ENCODE measurements around the gene MSANTD2.

Gene MSANTD2

GRCh38 chr11:124717421-124717785 is 82.8 kb downstream of the MSANTD2 start:
- peak; percentile 10 for DNase-seq
- H2AK5ac ChIP-seq (ENCODE audit: low read length, severe bottlenecking), result no peak overlapping the region
- WGBS, result 48% methylated on average over 7 of the region's 7 CpGs
- no peak overlapping the region for H3K23ac ChIP-seq (ENCODE audit: low read length in 2 of 2)
- no peak overlapping the region for H2BK5ac ChIP-seq (ENCODE audit: low read depth, low read length, poor library complexity, severe bottlenecking)
- H3K36me3 ChIP-seq (ENCODE audit: control insufficient read depth in 1 of 2, insufficient read depth in 2 of 2, low read depth in 1 of 2, low read length in 2 of 2), result no peaks in the 10 kb centered on the region
- H2BK15ac ChIP-seq (ENCODE audit: low read depth, poor library complexity, severe bottlenecking), result no peak overlapping the region
- H3K18ac ChIP-seq (ENCODE audit: low read depth in 1 of 2, low read length in 2 of 2), result no peak overlapping the region
- no peak overlapping the region for H3K14ac ChIP-seq (ENCODE audit: low read length in 2 of 2)
- H2BK12ac ChIP-seq (ENCODE audit: low read length in 2 of 2), result no peak overlapping the region
- no peak overlapping the region for H2AFZ ChIP-seq (ENCODE audit: low read depth, low read length)
- H3K4ac ChIP-seq (ENCODE audit: low read depth in 1 of 2, low read length in 2 of 2), result no peak overlapping the region
- no peak overlapping the region for H3K4me2 ChIP-seq (ENCODE audit: low read length, poor library complexity, severe bottlenecking)
- no peak overlapping the region for H4K8ac ChIP-seq (ENCODE audit: low read length)
- no peak overlapping the region for H4K91ac ChIP-seq (ENCODE audit: low read length)
- peaks cover 61 to 86% of the 10 kb centered on the region in 2 experiments for H3K27me3 ChIP-seq (ENCODE audit: control insufficient read depth in 1 of 2, insufficient read depth in 1 of 2, low read length in 2 of 2)
- H2BK120ac ChIP-seq (ENCODE audit: low read depth, low read length), result no peak overlapping the region
- H3K9me3 ChIP-seq (ENCODE audit: control insufficient read depth, low read length), result no peaks in the 10 kb centered on the region
- H3K27ac ChIP-seq (ENCODE audit: low read length, poor library complexity, severe bottlenecking), result no peak overlapping the region
- peak overlapping the region in 1 of 2 experiments; percentile 78 for H3K4me3 ChIP-seq (ENCODE audit: insufficient read depth in 1 of 2, low read depth in 1 of 2, low read length in 2 of 2)
- peaks cover 10% of the 10 kb centered on the region for H3K4me1 ChIP-seq (ENCODE audit: control insufficient read depth, insufficient read depth, low read depth, low read length)
- peak overlapping the region; percentile 32 for H3K9ac ChIP-seq (ENCODE audit: low read length)
- H3K79me1 ChIP-seq (replicated peaks; ENCODE audit: low read length, poor library complexity, severe bottlenecking), result no peaks in the 10 kb centered on the region

- Histone ChIP-seq H3K27me3 (ENCODE audit: control insufficient read depth in 1 of 2, insufficient read depth in 1 of 2, low read length in 2 of 2) (peaks cover 52 to 78% of the 10 kb centered on the region in 2 experiments), H3K4me2 (ENCODE audit: low read length, poor library complexity, severe bottlenecking) (no peak overlapping the region), H3K36me3 (ENCODE audit: control insufficient read depth in 1 of 2, insufficient read depth in 2 of 2, low read depth in 1 of 2, low read length in 2 of 2) (no peaks in the 10 kb centered on the region), H3K4me3 (ENCODE audit: insufficient read depth in 1 of 2, low read depth in 1 of 2, low read length in 2 of 2) (no peak overlapping the region), H3K4ac (ENCODE audit: low read depth in 1 of 2, low read length in 2 of 2) (no peak overlapping the region), H3K14ac (ENCODE audit: low read length in 2 of 2) (no peak overlapping the region), H4K8ac (ENCODE audit: low read length) (no peak overlapping the region), H2BK120ac (ENCODE audit: low read depth, low read length) (no peak overlapping the region), H3K18ac (ENCODE audit: low read depth in 1 of 2, low read length in 2 of 2) (no peak overlapping the region), H2AFZ (ENCODE audit: low read depth, low read length) (no peak overlapping the region), H3K27ac (ENCODE audit: low read length, poor library complexity, severe bottlenecking) (no peak overlapping the region), H3K79me1 (replicated peaks; ENCODE audit: low read length, poor library complexity, severe bottlenecking) (no peaks in the 10 kb centered on the region), H2BK15ac (ENCODE audit: low read depth, poor library complexity, severe bottlenecking) (no peak overlapping the region), H3K23ac (ENCODE audit: low read length in 2 of 2) (no peak overlapping the region), H3K9me3 (ENCODE audit: control insufficient read depth, low read length) (no peaks in the 10 kb centered on the region), H2AK5ac (ENCODE audit: low read length, severe bottlenecking) (no peak overlapping the region), H3K9ac (ENCODE audit: low read length) (no peak overlapping the region), H2BK12ac (ENCODE audit: low read length in 2 of 2) (no peak overlapping the region), H3K4me1 (ENCODE audit: control insufficient read depth, insufficient read depth, low read depth, low read length) (peaks cover 10% of the 10 kb centered on the region), H2BK5ac (ENCODE audit: low read depth, low read length, poor library complexity, severe bottlenecking) (no peak overlapping the region), H4K91ac (ENCODE audit: low read length) (no peak overlapping the region)
- DNase-seq, result no peak
- 48% methylated on average over 3 of the region's 3 CpGs for WGBS
Measured at GRCh38 chr11:124716591-124716990, 83.6 kb downstream of the MSANTD2 start.

Data from mesenchymal stem cell (in vitro differentiated cells and primary cell).